GM21360 (cell line): ENCODE data around the gene TRAPPC14.
A peak's percentile ranks its signal among the peaks of the same experiment; 100 is the strongest.

Source experiments
- ATAC-seq: cut with Tn5 transposase; IDR thresholded peaks from one replicate; pipeline ENCODE4 v1.9.1; 2021; ENCODE audit warnings: mild to moderate bottlenecking, moderate library complexity; ENCODE audit not compliant: unreplicated experiment

Gene TRAPPC14

DNA sequence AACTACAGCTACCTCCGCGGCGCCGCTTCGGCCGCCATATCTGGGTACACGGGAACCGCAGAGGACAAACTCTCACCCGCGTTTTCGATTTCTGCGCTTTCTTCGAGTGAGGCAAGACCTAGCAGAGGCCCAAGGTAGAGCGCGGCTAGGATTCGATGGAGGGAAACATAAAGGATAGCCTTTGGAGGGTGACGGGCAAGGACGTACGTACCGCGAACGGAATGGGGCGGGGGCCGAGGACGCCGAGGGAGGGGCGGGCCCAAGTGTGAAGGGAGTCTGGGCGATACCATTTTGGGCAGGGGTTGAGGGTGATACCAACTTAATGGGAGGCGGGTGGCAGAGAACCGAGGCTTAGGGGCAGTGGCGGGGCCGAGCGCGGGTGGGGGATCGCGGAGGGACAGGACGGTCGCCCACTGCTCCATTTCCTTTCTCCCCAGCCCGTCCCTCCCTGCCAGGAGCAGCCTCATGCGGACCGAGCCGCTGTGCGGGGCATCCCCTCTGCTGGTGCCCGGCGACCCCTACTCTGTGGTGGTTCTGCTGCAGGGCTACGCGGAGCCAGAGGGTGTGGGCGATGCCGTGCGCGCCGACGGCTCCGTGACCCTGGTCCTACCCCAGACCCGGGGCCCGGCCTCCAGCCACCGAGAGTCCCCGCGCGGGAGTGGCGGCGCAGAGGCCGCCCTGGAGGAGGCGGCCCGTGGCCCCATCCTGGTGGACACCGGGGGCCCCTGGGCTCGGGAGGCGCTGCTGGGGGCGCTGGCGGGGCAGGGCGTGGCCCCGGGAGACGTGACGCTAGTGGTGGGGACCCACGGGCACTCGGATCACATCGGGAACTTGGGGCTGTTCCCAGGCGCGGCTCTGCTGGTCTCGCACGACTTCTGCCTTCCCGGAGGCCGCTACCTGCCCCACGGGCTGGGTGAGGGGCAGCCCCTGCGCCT is 31.3 kb downstream of the TRAPPC14 start, which contains the start of gene MBLAC1:
TSS of gene MBLAC1 (plus strand) at position 37 of the 935 bp plus-strand sequence. CDS start at position 466, 429 bp downstream.
- no peak for ATAC-seq

GRCh38 chr7:100126239-100126930 is 32.1 kb downstream of the TRAPPC14 start:
- ATAC-seq = no peak

DNA sequence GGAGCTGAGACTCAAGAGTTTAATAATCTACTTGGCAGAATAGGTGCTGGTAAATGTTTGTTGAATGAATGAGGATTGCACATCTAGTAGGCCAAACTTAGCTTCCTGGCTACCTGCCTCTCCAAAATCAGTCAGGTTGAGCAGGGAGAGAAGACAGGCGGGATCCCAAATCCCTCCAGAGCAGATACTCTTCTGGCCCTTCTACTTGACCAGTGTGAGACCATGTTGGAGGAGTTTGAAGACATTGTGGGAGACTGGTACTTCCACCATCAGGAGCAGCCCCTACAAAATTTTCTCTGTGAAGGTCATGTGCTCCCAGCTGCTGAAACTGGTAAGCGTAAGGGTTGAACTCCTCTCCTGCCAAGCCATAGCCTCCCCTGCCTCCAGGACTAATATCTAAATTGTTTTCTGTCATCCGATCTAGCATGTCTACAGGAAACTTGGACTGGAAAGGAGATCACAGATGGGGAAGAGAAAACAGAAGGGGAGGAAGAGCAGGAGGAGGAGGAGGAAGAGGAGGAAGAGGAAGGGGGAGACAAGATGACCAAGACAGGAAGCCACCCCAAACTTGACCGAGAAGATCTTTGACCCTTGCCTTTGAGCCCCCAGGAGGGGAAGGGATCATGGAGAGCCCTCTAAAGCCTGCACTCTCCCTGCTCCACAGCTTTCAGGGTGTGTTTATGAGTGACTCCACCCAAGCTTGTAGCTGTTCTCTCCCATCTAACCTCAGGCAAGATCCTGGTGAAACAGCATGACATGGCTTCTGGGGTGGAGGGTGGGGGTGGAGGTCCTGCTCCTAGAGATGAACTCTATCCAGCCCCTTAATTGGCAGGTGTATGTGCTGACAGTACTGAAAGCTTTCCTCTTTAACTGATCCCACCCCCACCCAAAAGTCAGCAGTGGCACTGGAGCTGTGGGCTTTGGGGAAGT is 34.0 kb downstream of the TRAPPC14 start:
- ATAC-seq = no peak

GRCh38 chr7:100122568-100122967 is 36.0 kb downstream of the TRAPPC14 start:
- ATAC-seq = no peak

- ATAC-seq = no peak
These were observed 36.5 kb downstream of the TRAPPC14 start for GRCh38 chr7:100122067-100122466.

DNA sequence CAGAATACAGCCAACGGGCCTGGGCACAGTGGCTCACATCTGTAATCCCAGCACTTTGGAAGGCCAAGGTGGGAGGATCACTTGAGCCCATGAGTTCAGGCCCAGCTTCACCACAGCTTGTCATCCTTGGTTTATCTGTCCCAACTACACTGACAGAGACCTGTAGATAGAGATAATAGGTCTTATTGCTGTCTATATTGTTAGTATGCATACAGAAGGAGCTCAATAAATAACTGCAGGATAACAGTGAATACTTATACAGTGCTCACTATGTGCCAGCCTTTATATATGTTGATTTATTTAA is 37.8 kb downstream of the TRAPPC14 start:
- no peak for ATAC-seq

- peak; percentile 31 for ATAC-seq
These were observed 38.4 kb downstream of the TRAPPC14 start for GRCh38 chr7:100119970-100120732.

- peak; percentile 54 for ATAC-seq
These were observed 39.2 kb downstream of the TRAPPC14 start, which contains the start of the genes CNPY4 and TAF6 for GRCh38 chr7:100119072-100119969. Gene CNPY4 (plus strand): TSS chr7:100119634. CDS start chr7:100119745, 111 bp downstream. Gene TAF6 (minus strand): TSS chr7:100119358. CDS start chr7:100114209, 5,149 bp downstream.

DNA sequence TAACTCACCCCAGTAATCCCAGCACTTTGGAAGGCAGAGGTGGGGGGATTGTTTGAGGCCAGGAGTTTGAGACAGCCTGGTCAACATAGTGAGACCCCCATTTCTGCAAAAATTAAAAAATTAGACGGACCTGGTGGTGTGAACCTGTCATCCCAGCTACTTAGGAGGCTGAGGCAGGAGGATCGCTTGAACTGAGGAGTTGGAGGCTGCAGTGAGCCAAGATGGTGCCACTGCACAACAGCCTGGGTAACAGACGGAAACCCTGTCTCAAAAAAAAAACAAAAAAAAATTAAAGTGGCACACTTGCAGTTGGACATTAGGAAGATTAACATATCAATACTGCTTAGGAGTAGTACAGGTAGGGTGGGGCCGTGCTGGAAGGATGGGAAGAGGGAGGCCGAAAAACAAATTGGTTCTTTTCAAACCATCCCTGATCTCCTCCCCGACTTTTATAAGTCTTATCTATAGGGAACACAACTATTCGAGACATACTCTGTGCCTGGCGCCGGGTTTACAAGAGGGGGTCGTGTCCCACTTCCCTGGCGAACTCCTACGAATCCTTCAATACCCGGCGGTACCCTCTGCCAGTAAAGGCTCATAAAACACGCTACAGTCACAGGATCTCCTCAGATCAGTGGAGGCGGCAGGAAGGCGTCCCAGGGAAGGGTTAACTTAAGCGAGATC is 40.0 kb downstream of the TRAPPC14 start:
- ATAC-seq = no peak

GRCh38 chr7:100115026-100115425 is 43.5 kb downstream of the TRAPPC14 start:
- no peak for ATAC-seq

DNA sequence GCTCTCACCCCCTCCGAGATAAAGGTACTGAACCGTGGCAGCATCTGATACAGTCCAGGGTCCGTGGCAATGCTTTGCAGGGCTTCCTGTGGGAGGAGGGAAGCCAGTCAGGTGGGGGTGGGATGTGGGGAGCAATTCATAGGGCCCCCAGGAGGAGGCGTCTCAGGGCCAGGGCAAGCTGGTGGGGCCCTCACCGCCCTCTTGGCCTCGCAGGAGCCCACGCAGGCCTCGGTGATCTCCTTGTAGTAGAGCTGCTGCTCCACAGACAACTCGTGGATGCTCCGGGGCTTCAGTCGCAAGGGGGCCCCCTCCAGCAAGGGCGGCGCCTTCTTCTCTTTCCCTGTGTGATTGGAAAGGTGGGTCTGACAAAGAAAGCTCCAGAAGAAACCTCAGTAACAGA is 46.6 kb downstream of the TRAPPC14 start:
- ATAC-seq = no peak

DNA sequence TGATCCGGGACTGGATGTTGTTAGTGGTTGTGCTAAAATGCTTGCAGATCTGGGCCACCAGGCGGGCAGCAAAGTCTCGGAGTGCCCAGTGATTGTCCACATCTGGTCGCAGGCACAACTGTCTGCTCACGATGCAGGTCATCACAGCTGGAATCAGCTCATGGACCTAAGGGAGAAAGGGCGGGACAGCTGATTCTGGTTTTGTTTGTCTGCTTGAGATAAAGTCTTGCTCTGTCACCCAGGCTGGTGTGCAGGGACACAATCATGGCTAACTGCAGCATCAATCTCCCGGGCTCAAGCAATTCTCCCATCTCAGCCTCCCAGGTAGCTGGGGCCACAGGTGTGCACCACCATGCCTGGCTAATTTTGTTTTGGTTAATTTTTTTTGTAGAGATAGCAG is 47.4 kb downstream of the TRAPPC14 start:
- no peak for ATAC-seq

- ATAC-seq = no peak
These were observed 48.9 kb downstream of the TRAPPC14 start for GRCh38 chr7:100109521-100110163.

DNA sequence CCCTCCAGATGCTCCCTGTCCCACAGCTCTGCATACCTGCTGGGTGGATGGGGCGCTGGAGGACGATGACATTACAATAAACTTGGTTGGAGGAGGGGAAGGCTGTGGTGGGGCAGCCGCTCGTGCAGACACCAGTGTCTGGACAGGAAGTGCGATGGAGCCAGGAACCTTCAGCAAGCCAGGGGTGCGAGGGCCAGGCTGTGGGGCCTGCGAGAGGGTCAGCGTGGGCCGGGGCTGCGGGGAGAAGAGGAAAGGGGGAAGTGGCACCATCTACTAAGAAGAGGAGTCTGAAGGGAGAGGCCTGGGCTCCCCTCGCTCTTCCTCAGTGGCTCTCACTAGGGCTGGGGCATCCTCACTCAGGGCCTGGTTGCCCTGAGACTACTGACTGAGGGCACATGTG is 50.6 kb downstream of the TRAPPC14 start:
- ATAC-seq = no peak

DNA sequence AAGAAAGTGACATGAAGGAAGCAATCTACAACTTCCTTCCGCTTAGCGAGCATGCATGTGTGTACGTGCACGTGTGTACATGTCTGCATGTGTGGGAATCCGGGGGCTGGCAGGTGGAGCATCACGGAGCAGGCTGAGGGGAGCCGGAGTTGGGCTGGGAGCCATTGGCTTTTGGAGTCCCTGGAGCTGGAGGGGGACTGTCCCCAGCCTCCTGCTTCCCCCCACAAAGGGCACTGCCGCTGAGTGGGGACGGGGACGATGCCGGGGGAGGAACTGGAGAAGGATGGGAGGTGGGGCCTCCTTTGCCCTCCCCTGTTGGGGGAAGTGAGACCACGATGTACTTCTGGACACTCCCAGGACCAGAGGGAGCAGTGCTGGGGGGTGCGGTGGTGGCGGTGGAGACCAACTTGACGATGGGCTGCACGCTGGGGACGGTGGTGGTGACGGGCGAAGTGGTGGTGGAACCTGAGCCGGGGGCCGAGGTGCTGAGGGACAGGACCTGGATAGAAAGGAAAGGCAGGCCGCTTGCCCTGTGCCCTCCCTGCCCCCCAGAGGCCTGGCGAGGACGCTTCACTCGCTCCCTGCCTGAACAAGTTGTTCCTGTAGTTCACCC is 51.3 kb downstream of the TRAPPC14 start:
- ATAC-seq = no peak

GRCh38 chr7:100106633-100107032 is 51.9 kb downstream of the TRAPPC14 start:
- ATAC-seq = no peak

GRCh38 chr7:100105534-100105933 is 53.0 kb downstream of the TRAPPC14 start:
- no peak for ATAC-seq
